Measurements from ENCODE around the gene CLEC3B.

CLEC3B gene

GRCh38 chr3:45024542-45025255 is 1.4 kb upstream of the CLEC3B start:
- Histone ChIP-seq H3K4me2 (ENCODE audit: low read length) (no peak overlapping the region), H3K27ac (ENCODE audit: low read depth, low read length, poor library complexity, severe bottlenecking) (no peak overlapping the region), H3K4me1 (ENCODE audit: insufficient read depth, low read length, severe bottlenecking) (no peaks in the 10 kb centered on the region), H3F3A (ENCODE audit: insufficient read depth, low read length) (no peaks in the 10 kb centered on the region), H3K9me2 (ENCODE audit: low read depth, low read length) (no peaks in the 10 kb centered on the region), H3K9me3 (ENCODE audit: low read length) (no peaks in the 10 kb centered on the region), H2AFZ (ENCODE audit: low read length) (no peak overlapping the region), H3K36me3 (ENCODE audit: insufficient read depth, low read length) (no peaks in the 10 kb centered on the region), H3K9ac (ENCODE audit: low read length) (no peak overlapping the region), H3K27me3 (ENCODE audit: insufficient read depth, low read length) (no peaks in the 10 kb centered on the region), H3K4me3 (ENCODE audit: low read depth, low read length, poor library complexity, severe bottlenecking) (no peak overlapping the region), H4K20me1 (ENCODE audit: insufficient read depth, low read length) (no peaks in the 10 kb centered on the region), H3K79me2 (ENCODE audit: insufficient read depth, low read length) (no peaks in the 10 kb centered on the region)
- no peak for TF ChIP-seq EZH2 (IDR thresholded peaks at IDR 0.05; ENCODE audit: borderline replicate concordance, low read length)
- TF ChIP-seq CTCF (IDR thresholded peaks at IDR 0.05; ENCODE audit: low read length): no peak

GRCh38 chr3:45026957-45027356 is 854 bp downstream of the CLEC3B start:
- TF ChIP-seq EZH2 (IDR thresholded peaks at IDR 0.05; ENCODE audit: borderline replicate concordance, low read length): no peak
- TF ChIP-seq CTCF (IDR thresholded peaks at IDR 0.05; ENCODE audit: low read length): no peak

GRCh38 chr3:45027441-45027840 is 1.3 kb downstream of the CLEC3B start:
- Histone ChIP-seq H3F3A (ENCODE audit: insufficient read depth, low read length) (no peaks in the 10 kb centered on the region), H3K4me2 (ENCODE audit: low read length) (no peak overlapping the region), H3K36me3 (ENCODE audit: insufficient read depth, low read length) (no peaks in the 10 kb centered on the region), H3K27me3 (ENCODE audit: insufficient read depth, low read length) (no peaks in the 10 kb centered on the region), H3K9ac (ENCODE audit: low read length) (no peak overlapping the region), H3K4me3 (ENCODE audit: low read depth, low read length, poor library complexity, severe bottlenecking) (no peak overlapping the region), H3K9me2 (ENCODE audit: low read depth, low read length) (no peaks in the 10 kb centered on the region), H4K20me1 (ENCODE audit: insufficient read depth, low read length) (no peaks in the 10 kb centered on the region), H3K4me1 (ENCODE audit: insufficient read depth, low read length, severe bottlenecking) (no peaks in the 10 kb centered on the region), H3K27ac (ENCODE audit: low read depth, low read length, poor library complexity, severe bottlenecking) (no peak overlapping the region), H2AFZ (ENCODE audit: low read length) (no peak overlapping the region), H3K79me2 (ENCODE audit: insufficient read depth, low read length) (no peaks in the 10 kb centered on the region), H3K9me3 (ENCODE audit: low read length) (no peaks in the 10 kb centered on the region)
- TF ChIP-seq CTCF (IDR thresholded peaks at IDR 0.05; ENCODE audit: low read length) (no peak), EZH2 (IDR thresholded peaks at IDR 0.05; ENCODE audit: borderline replicate concordance, low read length) (no peak)

More at GRCh38 chr3:45026957-45027356, 854 bp downstream of the CLEC3B start:
- no peak overlapping the region for H3K4me3 ChIP-seq (ENCODE audit: low read depth, low read length, poor library complexity, severe bottlenecking)
- H3K27me3 ChIP-seq (ENCODE audit: insufficient read depth, low read length): no peaks in the 10 kb centered on the region
- H3K79me2 ChIP-seq (ENCODE audit: insufficient read depth, low read length): no peaks in the 10 kb centered on the region
- no peaks in the 10 kb centered on the region for H3K4me1 ChIP-seq (ENCODE audit: insufficient read depth, low read length, severe bottlenecking)
- no peak overlapping the region for H2AFZ ChIP-seq (ENCODE audit: low read length)
- no peak overlapping the region for H3K27ac ChIP-seq (ENCODE audit: low read depth, low read length, poor library complexity, severe bottlenecking)
- no peaks in the 10 kb centered on the region for H3K36me3 ChIP-seq (ENCODE audit: insufficient read depth, low read length)
- H4K20me1 ChIP-seq (ENCODE audit: insufficient read depth, low read length): no peaks in the 10 kb centered on the region
- no peak overlapping the region for H3K9ac ChIP-seq (ENCODE audit: low read length)
- no peak overlapping the region for H3K4me2 ChIP-seq (ENCODE audit: low read length)
- H3F3A ChIP-seq (ENCODE audit: insufficient read depth, low read length): no peaks in the 10 kb centered on the region
- H3K9me2 ChIP-seq (ENCODE audit: low read depth, low read length): no peaks in the 10 kb centered on the region
- no peaks in the 10 kb centered on the region for H3K9me3 ChIP-seq (ENCODE audit: low read length)
